DND-41 (cell line): Measurements from ENCODE around the gene OTUD7B.

Experiments used
- CTCF ChIP-seq: IDR thresholded peaks from 2 replicates; pipeline ENCODE4 v1.5.1; 2012; ENCODE audit warnings: borderline replicate concordance, low read length, moderate library complexity, mild to moderate bottlenecking; ENCODE audit not compliant: poor library complexity, severe bottlenecking; ENCODE audit errors: extremely low read depth
- EZH2 ChIP-seq: IDR thresholded peaks from 3 replicates; pipeline ENCODE4 v1.6.1; 2012; ENCODE audit warnings: borderline replicate concordance, low read depth, mild to moderate bottlenecking, moderate library complexity, low read length, inconsistent platforms; ENCODE audit not compliant: severe bottlenecking

- TF ChIP-seq EZH2 (no peak), CTCF (no peak)
These were observed 73.4 kb downstream of the OTUD7B start for GRCh38 chr1:149936992-149937705.
